SK-N-SH (cell line): ENCODE measurements around the gene MAN1B1. TPM values are rescaled to one million over a fixed set of nuclear protein-coding genes. Genes with fewer than 3 reads are reported as not detected.
A peak's percentile ranks its signal among the peaks of the same experiment; 100 is the strongest.

ENCODE experiments used
- CTCF ChIA-PET: fragments of 300-600, 350-600 bp; formaldehyde crosslinking; extraction: SDS; loops from one replicate; lab custom pipeline; 2021; lab: Yijun Ruan, JAX
- POLR2A ChIA-PET: fragments of 350-600 bp; sonication (Branson Sonifier 250); formaldehyde crosslinking; extraction: SDS; loops from one replicate; lab custom pipeline; 2020; ENCODE audit warnings: antibody characterized with exemption, inconsistent platforms; lab: Yijun Ruan, JAX
- DNase-seq: peaks from one replicate; pipeline ENCODE4 v3.0.0; 2012
- H2AFZ ChIP-seq: fragments of 200-600 bp; sonication (generic); 2 replicates; pipeline ENCODE4 v1.8.1; 2016; ENCODE audit warnings: antibody characterized with exemption, mild to moderate bottlenecking, low read depth
- H3F3A ChIP-seq: fragments of 200-600 bp; sonication (generic); replicated peaks from 2 replicates; pipeline ENCODE3; 2016; ENCODE audit warnings: antibody characterized with exemption, mild to moderate bottlenecking; ENCODE audit not compliant: insufficient read depth
- H3K27ac ChIP-seq, 2 experiments: fragments of 200-500 bp in 1 of 2; fragments of 200-600 bp in 1 of 2; sonication (Bioruptor generic) in 1 of 2; sonication (generic), shearing (Covaris generic) in 1 of 2; 2 replicates each; pipeline versions ENCODE4 v1.5.1 to v1.6.1; 2014 to 2016; ENCODE audit warnings: low read depth in 2 of 2, inconsistent platforms in 1 of 2, low read length in 1 of 2, mild to moderate bottlenecking in 1 of 2, mixed read lengths in 1 of 2
- H3K27me3 ChIP-seq: fragments of 200-600 bp; sonication (generic), shearing (Covaris generic); 2 replicates; pipeline ENCODE4 v1.6.1; 2016; ENCODE audit warnings: mixed run types; ENCODE audit not compliant: insufficient read depth
- H3K36me3 ChIP-seq, 2 experiments: fragments of 200-500 bp in 1 of 2; fragments of 200-600 bp in 1 of 2; sonication (Bioruptor generic) in 1 of 2; sonication (generic) in 1 of 2; replicated peaks in 1 of 2; 2 replicates each; pipeline versions ENCODE3 to v1.5.1; 2014 to 2016; ENCODE audit warnings: low read length in 1 of 2, mild to moderate bottlenecking in 1 of 2; ENCODE audit not compliant: insufficient read depth in 2 of 2, control insufficient read depth in 1 of 2
- H3K4me1 ChIP-seq, 2 experiments: fragments of 200-500 bp in 1 of 2; fragments of 200-600 bp in 1 of 2; sonication (Bioruptor generic) in 1 of 2; sonication (generic), shearing (Covaris generic) in 1 of 2; 2 replicates each; pipeline versions ENCODE4 v1.5.1 to v1.6.1; 2014 to 2016; ENCODE audit warnings: low read depth in 1 of 2, low read length in 1 of 2, mixed run types in 1 of 2; ENCODE audit not compliant: insufficient read depth in 2 of 2, control insufficient read depth in 1 of 2
- H3K4me2 ChIP-seq: fragments of 200-600 bp; sonication (generic), shearing (Covaris generic); 2 replicates; pipeline ENCODE4 v1.6.1; 2017; ENCODE audit warnings: mixed run types
- H3K4me3 ChIP-seq, 2 experiments: fragments of 200-500 bp in 1 of 2; fragments of 200-600 bp in 1 of 2; sonication (Bioruptor generic) in 1 of 2; sonication (generic), shearing (Covaris generic) in 1 of 2; 2 replicates each; pipeline versions ENCODE4 v1.5.1 to v1.8.1; 2014 to 2016; ENCODE audit warnings: low read depth in 2 of 2, inconsistent platforms in 1 of 2, low read length in 1 of 2, mild to moderate bottlenecking in 1 of 2, mixed read lengths in 1 of 2, moderate library complexity in 1 of 2
- H3K79me2 ChIP-seq: fragments of 200-600 bp; sonication (generic); 2 replicates; pipeline ENCODE4 v1.8.1; 2017; ENCODE audit warnings: mild to moderate bottlenecking; ENCODE audit not compliant: insufficient read depth
- H3K9ac ChIP-seq: fragments of 200-600 bp; sonication (generic); 2 replicates; pipeline ENCODE4 v1.6.1; 2017; ENCODE audit warnings: mixed run types
- H3K9me2 ChIP-seq: fragments of 200-600 bp; sonication (generic); 2 replicates; pipeline ENCODE4 v1.6.1; 2017; ENCODE audit warnings: mixed run types
- H3K9me3 ChIP-seq: fragments of 200-600 bp; sonication (generic); 2 replicates; pipeline ENCODE4 v1.6.1; 2017; ENCODE audit warnings: mixed run types, mild to moderate bottlenecking, moderate library complexity
- H4K20me1 ChIP-seq: fragments of 200-600 bp; sonication (generic); 2 replicates; pipeline ENCODE4 v1.6.1; 2017; ENCODE audit warnings: mild to moderate bottlenecking, mixed run types; ENCODE audit not compliant: insufficient read depth
- ELF1 ChIP-seq: IDR thresholded peaks from 2 replicates; pipeline ENCODE4 v1.4.0; 2012
- EP300 ChIP-seq, 2 experiments: IDR thresholded peaks; 2 replicates each; pipeline versions ENCODE4 v1.4.0 to v1.6.1; 2012; ENCODE audit warnings: borderline replicate concordance in 1 of 2, low read depth in 1 of 2, low read length in 1 of 2
- FOXJ3 ChIP-seq: sonication (generic); formaldehyde crosslinking; IDR thresholded peaks from 2 replicates; pipeline ENCODE4 v1.5.1; 2020; ENCODE audit warnings: mild to moderate bottlenecking, missing genetic modification reagents
- MEF2A ChIP-seq: IDR thresholded peaks from 2 replicates; pipeline ENCODE4 v1.4.0; 2012; ENCODE audit warnings: low read depth, borderline replicate concordance
- MXI1 ChIP-seq: IDR thresholded peaks from 2 replicates; pipeline ENCODE4 v1.6.1; 2012; ENCODE audit warnings: mild to moderate bottlenecking, low read depth, low read length, improper control_type of control experiment
- NFIC ChIP-seq: IDR thresholded peaks from 2 replicates; pipeline ENCODE4 v1.4.0; 2012; ENCODE audit warnings: borderline replicate concordance
- NRF1 ChIP-seq: IDR thresholded peaks from 2 replicates; pipeline ENCODE4 v1.6.1; 2012; ENCODE audit warnings: low read depth, mild to moderate bottlenecking, low read length
- POLR2AphosphoS5 ChIP-seq: IDR thresholded peaks from 2 replicates; pipeline ENCODE4 v1.6.1; 2012; ENCODE audit warnings: low read depth, low read length
- RAD21 ChIP-seq: IDR thresholded peaks from 2 replicates; pipeline ENCODE4 v1.6.1; 2012; ENCODE audit warnings: mild to moderate bottlenecking, low read length
- RFX5 ChIP-seq: IDR thresholded peaks from 2 replicates; pipeline ENCODE4 v1.6.1; 2012; ENCODE audit warnings: mild to moderate bottlenecking, improper control_type of control experiment, low read length
- TCF12 ChIP-seq: IDR thresholded peaks from 2 replicates; pipeline ENCODE4 v1.4.0; 2012
- TEAD4 ChIP-seq: IDR thresholded peaks from 2 replicates; pipeline ENCODE4 v1.4.0; 2012; ENCODE audit warnings: mild to moderate bottlenecking, borderline replicate concordance; ENCODE audit not compliant: insufficient read depth
- WGBS: methylation state at CpG from one replicate; pipeline ENCODE4 v1.1.6; 2017; ENCODE audit warnings: low lambda C conversion rate; 5-methylcytosine and 5-hydroxymethylcytosine counted together
- polyA plus RNA-seq, 3 experiments: library from polyadenylated mRNA; depleted of rRNA; stranded (reverse); fragments of >200 nt; gene quantifications; 2 replicates each; pipeline ENCODE4 v1.2.3, GENCODE V29; 2012
- TF ChIP-seq, protein P1 (sequence below): fragments of 150-350 bp; IDR thresholded peaks from 2 replicates; pipeline ENCODE4 v1.6.1; 2017; ENCODE audit warnings: antibody characterized with exemption, low read length, low read depth, borderline replicate concordance
- TF ChIP-seq, protein P2 (sequence below): IDR thresholded peaks from 2 replicates; pipeline ENCODE4; 2012

The MAN1B1 gene
- polyA plus RNA-seq, 1 of the 3 experiments (the other 2 are of a cell fraction): 57.8 TPM

GRCh38 chr9:137069508-137070091 is 17.2 kb upstream of the MAN1B1 start:
- H3K36me3 ChIP-seq: no peaks in the 10 kb centered on the region
- peaks cover 0 to 29% of the 10 kb centered on the region in 2 experiments; a peak in 1 of 4 replicates for H3K4me1 ChIP-seq
- no peak overlapping the region for H3K9ac ChIP-seq
- CTCF ChIA-PET: interaction anchor here (0.5 to 16.8 kb wide), 13 partner anchors 8 to 1843 kb away, joined by 3 to 803 read pairs (median 12); partner anchors contain the start of genes ABCA2, CYSRT1, ENTPD2 and FUT7
- no peaks in the 10 kb centered on the region for H3K9me2 ChIP-seq
- no peaks in the 10 kb centered on the region for H3K27me3 ChIP-seq
- DNase-seq: peak; percentile 67
- peaks cover 11% of the 10 kb centered on the region for H3F3A ChIP-seq
- 3% methylated on average over 6 of the region's 52 CpGs for WGBS
- 0 out of 2 replicates have a peak, but pooled peaks cover 3% of the 10 kb centered on the region for H3K79me2 ChIP-seq
- H3K4me2 ChIP-seq: peak overlapping the region; percentile 48
- TF ChIP-seq RAD21: no peak
- TF ChIP-seq, protein P1, sequence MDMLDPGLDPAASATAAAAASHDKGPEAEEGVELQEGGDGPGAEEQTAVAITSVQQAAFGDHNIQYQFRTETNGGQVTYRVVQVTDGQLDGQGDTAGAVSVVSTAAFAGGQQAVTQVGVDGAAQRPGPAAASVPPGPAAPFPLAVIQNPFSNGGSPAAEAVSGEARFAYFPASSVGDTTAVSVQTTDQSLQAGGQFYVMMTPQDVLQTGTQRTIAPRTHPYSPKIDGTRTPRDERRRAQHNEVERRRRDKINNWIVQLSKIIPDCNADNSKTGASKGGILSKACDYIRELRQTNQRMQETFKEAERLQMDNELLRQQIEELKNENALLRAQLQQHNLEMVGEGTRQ: no peak
- no peak for TF ChIP-seq NFIC
- no peak for TF ChIP-seq EP300 (IDR thresholded peaks at IDR 0.05; ENCODE audit: borderline replicate concordance in 1 of 2, low read depth in 1 of 2, low read length in 1 of 2)
- TF ChIP-seq RFX5: no peak
- TF ChIP-seq TCF12: no peak
- TF ChIP-seq NRF1: no peak
- TF ChIP-seq MEF2A: no peak
- TF ChIP-seq, protein P2, sequence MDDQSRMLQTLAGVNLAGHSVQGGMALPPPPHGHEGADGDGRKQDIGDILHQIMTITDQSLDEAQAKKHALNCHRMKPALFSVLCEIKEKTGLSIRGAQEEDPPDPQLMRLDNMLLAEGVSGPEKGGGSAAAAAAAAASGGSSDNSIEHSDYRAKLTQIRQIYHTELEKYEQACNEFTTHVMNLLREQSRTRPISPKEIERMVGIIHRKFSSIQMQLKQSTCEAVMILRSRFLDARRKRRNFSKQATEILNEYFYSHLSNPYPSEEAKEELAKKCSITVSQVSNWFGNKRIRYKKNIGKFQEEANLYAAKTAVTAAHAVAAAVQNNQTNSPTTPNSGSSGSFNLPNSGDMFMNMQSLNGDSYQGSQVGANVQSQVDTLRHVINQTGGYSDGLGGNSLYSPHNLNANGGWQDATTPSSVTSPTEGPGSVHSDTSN: no peak
- no peak for TF ChIP-seq TEAD4
- H2AFZ ChIP-seq: no peak overlapping the region
- H4K20me1 ChIP-seq: peaks cover 12% of the 10 kb centered on the region; the same call in 1 of the 2 replicates
- POLR2A ChIA-PET: interaction anchor here (0.6 to 2.8 kb wide), 3 partner anchors 14 to 23 kb away, joined by 3 to 21 read pairs (median 12); partner anchors contain the start of genes MAN1B1 and NPDC1
- H3K4me3 ChIP-seq: peak overlapping the region; percentile 53 to 57
- no peak overlapping the region for H3K27ac ChIP-seq
- H3K9me3 ChIP-seq: no peaks in the 10 kb centered on the region

- peak within 1 kb of the TSS in 1 of 2 experiments; percentile 80; a peak in 2 of 4 replicates for H3K27ac ChIP-seq
- H2AFZ ChIP-seq: peak within 1 kb of the TSS; percentile 84; the same call in 1 of the 2 replicates
- H3K9ac ChIP-seq: no peak within 1 kb of the TSS
- H3K27me3 ChIP-seq: no peaks in the 10 kb centered on the region
- H3K4me3 ChIP-seq: peak within 1 kb of the TSS; percentile 53 to 57
- peaks cover 0 to 29% of the 10 kb centered on the region in 2 experiments; a peak in 1 of 4 replicates for H3K4me1 ChIP-seq
- H3K79me2 ChIP-seq: 0 out of 2 replicates have a peak, but pooled peaks cover 3% of the 10 kb centered on the region
- peak; percentile 95 for DNase-seq
- no peaks in the 10 kb centered on the region for H3K9me3 ChIP-seq
- TF ChIP-seq FOXJ3: no peak
- TF ChIP-seq RFX5: peak; percentile 84
- peak; percentile 56 for TF ChIP-seq NRF1
- TF ChIP-seq POLR2AphosphoS5: 0 out of 2 replicates have a peak, but pooled peaks have one; percentile 25
- no peak for TF ChIP-seq ELF1
- peak; percentile 65 for TF ChIP-seq MXI1
- H3K36me3 ChIP-seq: no peaks in the 10 kb centered on the region
- POLR2A ChIA-PET: interaction anchor here (0.7 to 2.8 kb wide), 5 partner anchors 9 to 171 kb away, joined by 3 to 21 read pairs (median 12); partner anchors contain the start of genes MAN1B1, NPDC1 and TUBB4B
- H4K20me1 ChIP-seq: peaks cover 12% of the 10 kb centered on the region; the same call in 1 of the 2 replicates
- H3K4me2 ChIP-seq: peak within 1 kb of the TSS; percentile 80
- WGBS: 0% methylated on average over 14 of the region's 74 CpGs
- H3K9me2 ChIP-seq: no peaks in the 10 kb centered on the region
- peaks cover 13% of the 10 kb centered on the region for H3F3A ChIP-seq
- CTCF ChIA-PET: interaction anchor here (0.9 to 16.8 kb wide), 11 partner anchors 9 to 179 kb away, joined by 3 to 803 read pairs (median 12); partner anchors contain the start of genes ABCA2, CYSRT1, ENTPD2 and FUT7
These were observed 16.4 kb upstream of the MAN1B1 start, which contains the start of gene SAPCD2 for GRCh38 chr9:137070201-137070905. SAPCD2 (minus strand) TSS chr9:137070557; CDS start chr9:137070460, 97 bp downstream.
